ENCODE data around the gene MEPCE. TPM values are rescaled to one million over a fixed set of nuclear protein-coding genes. Genes with fewer than 3 reads are reported as not detected.
"Not testable (repeated sequence)": the region's sequence is repeated elsewhere in the genome, so short reads cannot be mapped to it uniquely, and the experiment has no call there.

The MEPCE gene
- total RNA-seq, result 33.7 TPM

- DNase-seq (ENCODE audit: low spot score), result peak; percentile 97
Observed at GRCh38 chr7:100429637-100430492, at the start of gene MEPCE. Gene MEPCE (plus strand): TSS chr7:100429831. CDS start chr7:100430019, 188 bp downstream.

GRCh38 chr7:100380196-100380595 lies 49.4 kb upstream of the MEPCE start:
- DNase-seq (ENCODE audit: low spot score), result no peak

- not testable (repeated sequence) for DNase-seq (ENCODE audit: low spot score)
Observed at GRCh38 chr7:100381531-100382233, 47.9 kb upstream of the MEPCE start.

GRCh38 chr7:100382234-100382853 lies 47.3 kb upstream of the MEPCE start:
- not testable (repeated sequence) for DNase-seq (ENCODE audit: low spot score)

- no peak for DNase-seq (ENCODE audit: low spot score)
Observed at GRCh38 chr7:100384628-100385294, 44.9 kb upstream of the MEPCE start.

- DNase-seq (ENCODE audit: low spot score), result no peak
Observed at GRCh38 chr7:100386940-100387339, 42.7 kb upstream of the MEPCE start.

GRCh38 chr7:100387695-100388094 lies 41.9 kb upstream of the MEPCE start:
- DNase-seq (ENCODE audit: low spot score), result no peak

GRCh38 chr7:100389437-100390088 lies 40.1 kb upstream of the MEPCE start:
- no peak for DNase-seq (ENCODE audit: low spot score)

GRCh38 chr7:100390286-100391009 lies 39.2 kb upstream of the MEPCE start:
- no peak for DNase-seq (ENCODE audit: low spot score)

- DNase-seq (ENCODE audit: low spot score), result no peak
Observed at GRCh38 chr7:100393233-100393905, 36.3 kb upstream of the MEPCE start.

GRCh38 chr7:100394077-100394476 lies 35.6 kb upstream of the MEPCE start:
- DNase-seq (ENCODE audit: low spot score), result no peak

- no peak for DNase-seq (ENCODE audit: low spot score)
Observed at GRCh38 chr7:100396421-100396982, 33.1 kb upstream of the MEPCE start.

- DNase-seq (ENCODE audit: low spot score), result no peak
Observed at GRCh38 chr7:100397315-100398081, 32.1 kb upstream of the MEPCE start.

GRCh38 chr7:100398239-100398638 lies 31.4 kb upstream of the MEPCE start:
- DNase-seq (ENCODE audit: low spot score), result no peak

- no peak for DNase-seq (ENCODE audit: low spot score)
Observed at GRCh38 chr7:100400041-100400440, 29.6 kb upstream of the MEPCE start.

- no peak for DNase-seq (ENCODE audit: low spot score)
Observed at GRCh38 chr7:100400656-100401055, 29.0 kb upstream of the MEPCE start.

GRCh38 chr7:100401811-100402210 lies 27.8 kb upstream of the MEPCE start:
- DNase-seq (ENCODE audit: low spot score), result no peak

GRCh38 chr7:100402241-100402640 lies 27.4 kb upstream of the MEPCE start:
- DNase-seq (ENCODE audit: low spot score), result no peak

GRCh38 chr7:100406767-100407166 lies 22.9 kb upstream of the MEPCE start:
- no peak for DNase-seq (ENCODE audit: low spot score)
